Measurements from ENCODE around the gene GCA. TPM values are rescaled to one million over a fixed set of nuclear protein-coding genes. Genes with fewer than 3 reads are reported as not detected.

Gene GCA, protein sequence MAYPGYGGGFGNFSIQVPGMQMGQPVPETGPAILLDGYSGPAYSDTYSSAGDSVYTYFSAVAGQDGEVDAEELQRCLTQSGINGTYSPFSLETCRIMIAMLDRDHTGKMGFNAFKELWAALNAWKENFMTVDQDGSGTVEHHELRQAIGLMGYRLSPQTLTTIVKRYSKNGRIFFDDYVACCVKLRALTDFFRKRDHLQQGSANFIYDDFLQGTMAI
- 5.9 and 8.4 TPM in 2 replicates for total RNA-seq

DNA sequence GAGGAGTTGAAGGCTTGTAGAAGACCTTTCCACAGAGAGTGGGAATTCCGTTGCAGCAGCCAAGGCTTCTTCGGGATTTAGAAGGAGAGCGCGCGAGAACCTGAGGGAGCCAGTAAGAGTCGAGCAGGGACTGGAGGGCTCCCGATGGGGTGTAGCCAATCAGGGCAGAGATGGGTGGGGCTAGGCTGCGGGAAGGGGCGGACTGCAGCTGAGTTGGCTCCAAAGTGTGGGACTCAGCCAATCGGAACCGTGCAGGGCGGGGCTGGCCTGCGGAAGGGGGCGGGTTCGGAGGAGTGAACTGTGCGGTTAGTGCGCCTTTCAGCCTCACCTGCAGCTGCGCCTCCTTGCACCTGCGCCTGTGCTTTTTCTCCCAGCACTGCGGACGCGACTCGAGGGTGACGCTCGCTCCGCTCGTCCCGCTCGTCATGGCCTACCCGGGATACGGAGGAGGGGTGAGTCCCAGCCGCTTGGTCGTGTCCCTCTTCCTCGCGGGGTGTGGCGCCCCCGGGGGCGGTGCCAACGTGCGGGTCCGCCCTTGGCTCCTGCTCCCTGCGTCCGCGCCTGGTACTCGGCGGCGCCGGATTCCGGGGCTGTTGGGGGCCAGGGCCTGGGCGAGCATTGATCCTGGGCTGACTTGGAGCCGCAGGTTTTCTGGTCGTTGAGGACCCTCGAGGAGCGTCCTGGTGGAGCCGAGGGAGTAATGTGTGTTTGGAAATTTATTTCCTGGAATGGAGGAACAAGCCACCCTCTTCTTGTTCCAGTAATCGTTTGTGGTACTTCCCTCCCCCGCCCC lies at the start of gene GCA:
TSS of gene GCA (plus strand) at position 309 of the 793 bp plus-strand sequence. CDS start at position 426, 117 bp downstream.

DNA sequence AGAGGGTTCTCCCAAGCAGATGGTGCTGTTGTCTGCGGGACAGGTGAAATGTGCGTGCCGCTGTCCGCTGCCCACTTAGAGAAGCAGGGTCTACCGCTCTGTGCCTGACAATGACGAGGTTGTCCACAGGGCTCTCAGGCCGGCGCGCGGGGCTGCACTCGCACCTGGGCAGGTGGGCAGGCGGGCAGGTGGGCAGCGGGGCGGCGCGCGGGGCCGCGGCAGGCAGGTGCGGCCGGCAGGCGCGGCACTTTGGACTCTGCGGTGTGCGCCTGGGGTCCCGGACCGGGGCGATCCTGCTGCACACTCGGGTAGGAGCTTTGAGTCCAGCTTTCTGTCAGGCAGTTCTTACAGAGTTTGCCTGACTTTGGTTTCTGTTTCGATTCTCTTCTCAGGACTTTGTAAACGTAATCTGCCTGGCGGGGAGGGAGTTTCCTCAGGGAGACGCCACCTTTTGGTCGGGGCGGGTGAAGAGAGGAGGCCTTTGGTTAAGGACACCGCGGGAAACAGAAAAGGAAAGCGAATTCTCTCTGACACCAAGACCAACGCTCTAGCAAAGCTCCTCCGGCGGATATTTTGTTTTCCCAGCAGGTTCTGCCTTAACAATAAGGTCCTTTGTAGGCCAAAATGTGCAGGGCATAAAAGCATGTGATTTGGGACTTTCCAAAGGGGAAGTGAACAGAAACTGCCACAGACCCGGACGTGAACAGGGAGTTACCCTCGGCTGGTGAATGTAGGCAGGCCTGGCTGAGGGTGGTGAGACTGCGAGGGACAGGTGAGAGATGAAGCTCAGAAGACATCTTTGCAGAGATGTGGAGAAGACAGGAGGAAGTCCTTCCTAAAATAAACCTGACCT lies 25.4 kb upstream of the GCA start, which contains the start of gene IFIH1:
TSS of gene IFIH1 (minus strand) at position 357 of the 853 bp plus-strand sequence. CDS start 377 bp downstream, outside the sequence.

Other genes with a start within 250 kb of the GCA start
- gene GCG, start 191.9 kb upstream of the GCA start, total RNA-seq: 0.39 TPM in 1 of 2 replicates, not detected in the other
- gene FAP, start 100.7 kb upstream of the GCA start, total RNA-seq: 62.0 and 62.9 TPM in 2 replicates
- gene IFIH1, start 25.4 kb upstream of the GCA start, total RNA-seq: 1.8 and 2.0 TPM in 2 replicates